ENCODE data around the gene ZNF585A.
"Not testable (repeated sequence)": the region's sequence is repeated elsewhere in the genome, so short reads cannot be mapped to it uniquely, and the experiment has no call there.

ZNF585A gene

GRCh38 chr19:37172368-37173366 is at the start of gene ZNF585A:
TSS of gene ZNF585A (minus strand) at chr19:37172695. CDS start at chr19:37169910, 2,785 bp downstream.
- peak; percentile 99 for DNase-seq

GRCh38 chr19:37221136-37221535 is 48.6 kb upstream of the ZNF585A start:
- DNase-seq, result no peak

- no peak for DNase-seq
Measured at GRCh38 chr19:37220383-37220782, 47.9 kb upstream of the ZNF585A start.

GRCh38 chr19:37218592-37218935 is 46.1 kb upstream of the ZNF585A start:
- DNase-seq, result peak; percentile 65

- peak; percentile 97 for DNase-seq
Measured at GRCh38 chr19:37217775-37218591, 45.5 kb upstream of the ZNF585A start, which contains the start of gene ZNF383. TSS of gene ZNF383 (plus strand) at chr19:37218214. CDS start at chr19:37230454, 12,240 bp downstream.

- no peak for DNase-seq
Measured at GRCh38 chr19:37217480-37217774, 44.9 kb upstream of the ZNF585A start.

- no peak for DNase-seq
Measured at GRCh38 chr19:37197768-37198167, 25.3 kb upstream of the ZNF585A start.

- DNase-seq, result not testable (repeated sequence)
Measured at GRCh38 chr19:37197115-37197514, 24.6 kb upstream of the ZNF585A start.

- DNase-seq, result not testable (repeated sequence)
Measured at GRCh38 chr19:37195248-37195647, 22.8 kb upstream of the ZNF585A start.

GRCh38 chr19:37186071-37186470 is 13.6 kb upstream of the ZNF585A start:
- not testable (repeated sequence) for DNase-seq

- DNase-seq, result no peak
Measured at GRCh38 chr19:37165635-37166034, 6.9 kb downstream of the ZNF585A start.

GRCh38 chr19:37160153-37160552 is 12.3 kb downstream of the ZNF585A start:
- no peak for DNase-seq

GRCh38 chr19:37148214-37148613 is 24.3 kb downstream of the ZNF585A start:
- no peak for DNase-seq

- DNase-seq, result no peak
Measured at GRCh38 chr19:37136111-37136510, 36.4 kb downstream of the ZNF585A start.

- no peak for DNase-seq
Measured at GRCh38 chr19:37128821-37129177, 43.7 kb downstream of the ZNF585A start.

- peak; percentile 16 for DNase-seq
Measured at GRCh38 chr19:37127999-37128820, 44.3 kb downstream of the ZNF585A start.

- DNase-seq, result not testable (repeated sequence)
Measured at GRCh38 chr19:37122093-37122492, 50.4 kb downstream of the ZNF585A start.

- peak; percentile 18 for DNase-seq
Measured at GRCh38 chr19:37114001-37114400, 58.5 kb downstream of the ZNF585A start.

- DNase-seq, result peak; percentile 58
Measured at GRCh38 chr19:37111753-37112152, 60.7 kb downstream of the ZNF585A start.

- DNase-seq, result not testable (repeated sequence)
Measured at GRCh38 chr19:37104135-37104534, 68.4 kb downstream of the ZNF585A start.

GRCh38 chr19:37098570-37098969 is 73.9 kb downstream of the ZNF585A start:
- DNase-seq, result peak; percentile 34

- DNase-seq, result peak; percentile 32
Measured at GRCh38 chr19:37095859-37096258, 76.6 kb downstream of the ZNF585A start.
